ENCODE measurements around the gene NEK4. TPM values are rescaled to one million over a fixed set of nuclear protein-coding genes. Genes with fewer than 3 reads are reported as not detected.
A peak's percentile ranks its signal among the peaks of the same experiment; 100 is the strongest.

The NEK4 gene
- total and polyA plus RNA-seq, 2 of the 13 experiments (the other 11 are each of a cell fraction or from before 2014, with no cell fraction given), result 16.5 to 38.0 TPM

DNA sequence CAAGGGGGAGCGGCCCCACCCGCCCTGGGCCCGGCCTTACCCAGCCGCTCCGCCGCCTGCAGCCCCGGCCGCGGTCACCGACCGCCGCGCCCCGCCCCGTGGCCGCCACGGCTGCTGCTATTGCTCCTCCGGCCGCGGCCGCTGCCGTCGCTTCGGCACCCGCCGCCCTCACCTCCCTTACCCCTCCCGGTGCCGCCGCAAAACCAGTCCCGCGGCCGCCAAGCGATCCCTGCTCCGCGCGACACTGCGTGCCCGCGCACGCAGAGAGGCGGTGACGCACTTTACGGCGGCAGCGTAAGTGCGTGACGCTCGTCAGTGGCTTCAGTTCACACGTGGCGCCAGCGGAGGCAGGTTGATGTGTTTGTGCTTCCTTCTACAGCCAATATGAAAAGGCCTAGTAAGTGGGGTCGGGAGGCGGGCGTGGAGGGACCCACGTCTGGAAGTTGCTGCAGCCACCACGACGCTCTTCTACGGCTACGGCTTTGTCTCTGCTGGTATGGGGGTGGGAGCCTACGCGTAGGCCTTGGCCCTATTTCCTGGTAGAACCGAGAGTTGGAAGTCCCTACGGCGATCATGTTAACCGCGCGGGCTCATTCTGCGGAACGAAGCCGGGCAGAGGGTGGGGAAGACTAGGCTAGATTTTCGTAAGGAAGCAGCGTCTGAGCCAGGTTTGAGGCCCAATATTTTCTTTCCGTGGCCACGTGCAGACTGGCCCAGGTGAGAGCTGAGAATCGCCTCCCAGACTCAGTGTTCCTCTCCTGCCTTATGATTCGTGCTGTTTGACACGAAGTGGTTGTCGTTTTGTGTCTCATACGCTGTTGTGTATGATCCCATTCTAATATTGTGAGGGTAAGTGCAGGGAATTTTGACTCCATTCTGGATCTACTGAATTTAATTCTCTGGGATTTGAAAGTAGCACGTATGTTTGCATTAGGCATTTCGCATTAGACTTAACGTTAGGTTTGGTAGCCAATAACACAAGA lies 84.7 kb downstream of the NEK4 start, which contains the start of the genes GNL3 and PBRM1 (continued):
- TF ChIP-seq, protein P1, sequence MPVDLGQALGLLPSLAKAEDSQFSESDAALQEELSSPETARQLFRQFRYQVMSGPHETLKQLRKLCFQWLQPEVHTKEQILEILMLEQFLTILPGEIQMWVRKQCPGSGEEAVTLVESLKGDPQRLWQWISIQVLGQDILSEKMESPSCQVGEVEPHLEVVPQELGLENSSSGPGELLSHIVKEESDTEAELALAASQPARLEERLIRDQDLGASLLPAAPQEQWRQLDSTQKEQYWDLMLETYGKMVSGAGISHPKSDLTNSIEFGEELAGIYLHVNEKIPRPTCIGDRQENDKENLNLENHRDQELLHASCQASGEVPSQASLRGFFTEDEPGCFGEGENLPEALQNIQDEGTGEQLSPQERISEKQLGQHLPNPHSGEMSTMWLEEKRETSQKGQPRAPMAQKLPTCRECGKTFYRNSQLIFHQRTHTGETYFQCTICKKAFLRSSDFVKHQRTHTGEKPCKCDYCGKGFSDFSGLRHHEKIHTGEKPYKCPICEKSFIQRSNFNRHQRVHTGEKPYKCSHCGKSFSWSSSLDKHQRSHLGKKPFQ (CRISPR knock-in tag; IDR thresholded peaks at IDR 0.05; ENCODE audit: insufficient replicate concordance), result peak; percentile 54
- TF ChIP-seq ZNF777 (CRISPR knock-in tag; IDR thresholded peaks at IDR 0.05) (0 out of 2 replicates have a peak, but pooled peaks have one; percentile 61), RFXAP (CRISPR knock-in tag; IDR thresholded peaks at IDR 0.05; ENCODE audit: borderline replicate concordance) (no peak), DMAP1 (CRISPR knock-in tag; IDR thresholded peaks at IDR 0.05) (peak; percentile 100), ZFP36L2 (CRISPR knock-in tag; IDR thresholded peaks at IDR 0.05) (no peak), KDM3A (CRISPR knock-in tag; IDR thresholded peaks at IDR 0.05; ENCODE audit: low read depth) (no peak), EZH2 (conservative IDR thresholded peaks at IDR 0.05; ENCODE audit: low read depth, low read length) (no peak), ZNF205 (CRISPR knock-in tag; IDR thresholded peaks at IDR 0.05) (peak; percentile 25; the same call in 1 of the 2 replicates), MAF1 (CRISPR knock-in tag; IDR thresholded peaks at IDR 0.05; ENCODE audit: borderline replicate concordance) (peak; percentile 71; the same call in 1 of the 2 replicates), ZNF563 (CRISPR knock-in tag; IDR thresholded peaks at IDR 0.05) (peak; percentile 75; the same call in 1 of the 2 replicates), ZNF577 (CRISPR knock-in tag; IDR thresholded peaks at IDR 0.05; ENCODE audit: borderline replicate concordance, low read depth) (no peak), KAT2B (IDR thresholded peaks at IDR 0.05; ENCODE audit: borderline replicate concordance, low read depth, low read length) (no peak), SAP130 (CRISPR knock-in tag; IDR thresholded peaks at IDR 0.05; ENCODE audit: low read depth) (peak; percentile 99), NFE2L1 (CRISPR knock-in tag; IDR thresholded peaks at IDR 0.05; ENCODE audit: borderline replicate concordance) (no peak), ISX (CRISPR knock-in tag; conservative IDR thresholded peaks at IDR 0.05) (no peak), TAF1 (CRISPR knock-in tag; IDR thresholded peaks at IDR 0.05) (peak; percentile 99), SRSF9 (IDR thresholded peaks at IDR 0.05; ENCODE audit: borderline replicate concordance, insufficient read depth, low read depth, low read length, poor library complexity, severe bottlenecking) (no peak), ZNF207 (IDR thresholded peaks at IDR 0.05; ENCODE audit: borderline replicate concordance) (no peak), SMARCE1 (IDR thresholded peaks at IDR 0.05; ENCODE audit: borderline replicate concordance) (no peak), ZNF138 (CRISPR knock-in tag; IDR thresholded peaks at IDR 0.05; ENCODE audit: low read depth) (0 out of 2 replicates have a peak, but pooled peaks have one; percentile 20)
- TF ChIP-seq, protein P2, sequence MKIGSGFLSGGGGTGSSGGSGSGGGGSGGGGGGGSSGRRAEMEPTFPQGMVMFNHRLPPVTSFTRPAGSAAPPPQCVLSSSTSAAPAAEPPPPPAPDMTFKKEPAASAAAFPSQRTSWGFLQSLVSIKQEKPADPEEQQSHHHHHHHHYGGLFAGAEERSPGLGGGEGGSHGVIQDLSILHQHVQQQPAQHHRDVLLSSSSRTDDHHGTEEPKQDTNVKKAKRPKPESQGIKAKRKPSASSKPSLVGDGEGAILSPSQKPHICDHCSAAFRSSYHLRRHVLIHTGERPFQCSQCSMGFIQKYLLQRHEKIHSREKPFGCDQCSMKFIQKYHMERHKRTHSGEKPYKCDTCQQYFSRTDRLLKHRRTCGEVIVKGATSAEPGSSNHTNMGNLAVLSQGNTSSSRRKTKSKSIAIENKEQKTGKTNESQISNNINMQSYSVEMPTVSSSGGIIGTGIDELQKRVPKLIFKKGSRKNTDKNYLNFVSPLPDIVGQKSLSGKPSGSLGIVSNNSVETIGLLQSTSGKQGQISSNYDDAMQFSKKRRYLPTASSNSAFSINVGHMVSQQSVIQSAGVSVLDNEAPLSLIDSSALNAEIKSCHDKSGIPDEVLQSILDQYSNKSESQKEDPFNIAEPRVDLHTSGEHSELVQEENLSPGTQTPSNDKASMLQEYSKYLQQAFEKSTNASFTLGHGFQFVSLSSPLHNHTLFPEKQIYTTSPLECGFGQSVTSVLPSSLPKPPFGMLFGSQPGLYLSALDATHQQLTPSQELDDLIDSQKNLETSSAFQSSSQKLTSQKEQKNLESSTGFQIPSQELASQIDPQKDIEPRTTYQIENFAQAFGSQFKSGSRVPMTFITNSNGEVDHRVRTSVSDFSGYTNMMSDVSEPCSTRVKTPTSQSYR (CRISPR knock-in tag; IDR thresholded peaks at IDR 0.05; ENCODE audit: borderline replicate concordance), result peak; percentile 48; the same call in 1 of the 2 replicates
- TF ChIP-seq, protein P3, sequence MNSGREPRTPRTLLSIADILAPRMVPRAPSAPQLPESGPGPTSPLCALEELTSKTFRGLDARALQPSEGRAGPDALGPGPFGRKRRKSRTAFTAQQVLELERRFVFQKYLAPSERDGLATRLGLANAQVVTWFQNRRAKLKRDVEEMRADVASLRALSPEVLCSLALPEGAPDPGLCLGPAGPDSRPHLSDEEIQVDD (CRISPR knock-in tag; IDR thresholded peaks at IDR 0.05; ENCODE audit: borderline replicate concordance), result peak; percentile 86; the same call in 1 of the 2 replicates
- TF ChIP-seq, protein P4, sequence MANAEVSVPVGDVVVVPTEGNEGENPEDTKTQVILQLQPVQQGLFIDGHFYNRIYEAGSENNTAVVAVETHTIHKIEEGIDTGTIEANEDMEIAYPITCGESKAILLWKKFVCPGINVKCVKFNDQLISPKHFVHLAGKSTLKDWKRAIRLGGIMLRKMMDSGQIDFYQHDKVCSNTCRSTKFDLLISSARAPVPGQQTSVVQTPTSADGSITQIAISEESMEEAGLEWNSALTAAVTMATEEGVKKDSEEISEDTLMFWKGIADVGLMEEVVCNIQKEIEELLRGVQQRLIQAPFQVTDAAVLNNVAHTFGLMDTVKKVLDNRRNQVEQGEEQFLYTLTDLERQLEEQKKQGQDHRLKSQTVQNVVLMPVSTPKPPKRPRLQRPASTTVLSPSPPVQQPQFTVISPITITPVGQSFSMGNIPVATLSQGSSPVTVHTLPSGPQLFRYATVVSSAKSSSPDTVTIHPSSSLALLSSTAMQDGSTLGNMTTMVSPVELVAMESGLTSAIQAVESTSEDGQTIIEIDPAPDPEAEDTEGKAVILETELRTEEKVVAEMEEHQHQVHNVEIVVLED (CRISPR knock-in tag; IDR thresholded peaks at IDR 0.05; ENCODE audit: borderline replicate concordance), result peak; percentile 100

Data from HepG2 (cell line).